ENCODE data around the gene SNRPD2. TPM values are rescaled to one million over a fixed set of nuclear protein-coding genes. Genes with fewer than 3 reads are reported as not detected.
A peak's percentile ranks its signal among the peaks of the same experiment; 100 is the strongest.

The SNRPD2 gene
- 100 to 1,000 TPM in 3 of 4 donors, 10 to 100 TPM in 1; 96.0 to 386 (median 310) TPM for total RNA-seq

DNA sequence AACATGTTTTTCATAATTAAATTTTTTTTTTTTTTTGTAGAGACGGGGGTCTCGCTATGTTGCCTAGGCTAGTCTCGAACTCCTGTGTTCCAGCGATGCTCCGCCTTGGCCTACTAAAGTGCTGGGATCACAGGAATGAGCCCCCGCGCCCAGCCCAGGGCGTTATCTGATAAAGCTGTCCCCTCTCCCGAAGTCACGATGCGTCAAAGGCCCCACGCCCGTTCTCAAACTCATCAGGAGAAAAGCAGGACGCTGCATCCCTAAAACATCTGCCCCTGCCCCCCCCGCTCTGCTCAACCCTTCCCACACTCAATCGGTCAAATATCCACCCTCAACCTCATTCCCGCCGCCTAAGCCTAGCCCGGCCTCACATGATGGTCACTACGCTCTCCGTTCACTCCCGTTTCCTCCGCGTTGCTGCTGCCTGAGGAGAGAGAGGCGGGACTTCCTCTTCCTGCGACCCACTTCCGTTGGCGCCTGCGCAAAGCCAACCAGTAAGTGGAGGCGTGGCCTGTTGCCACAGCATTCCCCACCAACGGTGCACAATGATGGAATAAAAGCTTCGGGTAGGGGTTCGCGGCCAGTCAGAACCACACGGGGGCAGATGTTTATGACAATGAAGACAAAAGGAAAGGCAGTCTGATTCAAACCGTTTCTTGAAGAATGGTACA is at the start of gene SNRPD2:
Gene SNRPD2 (minus strand): TSS at position 438 of the 671 bp plus-strand sequence. CDS start 65 bp downstream, at position 373.
- H3K4me1 ChIP-seq = no peaks in the 10 kb centered on the region
- H3K36me3 ChIP-seq = no peaks in the 10 kb centered on the region
- peak; percentile 93 for DNase-seq
- H3K4me3 ChIP-seq = peak within 1 kb of the TSS; percentile 77 to 82
- H3K9me3 ChIP-seq = no peaks in the 10 kb centered on the region
- no peaks in the 10 kb centered on the region for H3K27me3 ChIP-seq
- H3K27ac ChIP-seq = peak within 1 kb of the TSS; percentile 88 to 90
- TF ChIP-seq POLR2A (IDR thresholded peaks at IDR 0.05) = peak; percentile 41 to 80
- TF ChIP-seq, protein P1, sequence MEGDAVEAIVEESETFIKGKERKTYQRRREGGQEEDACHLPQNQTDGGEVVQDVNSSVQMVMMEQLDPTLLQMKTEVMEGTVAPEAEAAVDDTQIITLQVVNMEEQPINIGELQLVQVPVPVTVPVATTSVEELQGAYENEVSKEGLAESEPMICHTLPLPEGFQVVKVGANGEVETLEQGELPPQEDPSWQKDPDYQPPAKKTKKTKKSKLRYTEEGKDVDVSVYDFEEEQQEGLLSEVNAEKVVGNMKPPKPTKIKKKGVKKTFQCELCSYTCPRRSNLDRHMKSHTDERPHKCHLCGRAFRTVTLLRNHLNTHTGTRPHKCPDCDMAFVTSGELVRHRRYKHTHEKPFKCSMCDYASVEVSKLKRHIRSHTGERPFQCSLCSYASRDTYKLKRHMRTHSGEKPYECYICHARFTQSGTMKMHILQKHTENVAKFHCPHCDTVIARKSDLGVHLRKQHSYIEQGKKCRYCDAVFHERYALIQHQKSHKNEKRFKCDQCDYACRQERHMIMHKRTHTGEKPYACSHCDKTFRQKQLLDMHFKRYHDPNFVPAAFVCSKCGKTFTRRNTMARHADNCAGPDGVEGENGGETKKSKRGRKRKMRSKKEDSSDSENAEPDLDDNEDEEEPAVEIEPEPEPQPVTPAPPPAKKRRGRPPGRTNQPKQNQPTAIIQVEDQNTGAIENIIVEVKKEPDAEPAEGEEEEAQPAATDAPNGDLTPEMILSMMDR (IDR thresholded peaks at IDR 0.05) = peak in 1 of 4 experiments; percentile 13
- intact Hi-C loops (cut with DNase I; ENCODE audit: low total_unique reads) = no loop called here

DNA sequence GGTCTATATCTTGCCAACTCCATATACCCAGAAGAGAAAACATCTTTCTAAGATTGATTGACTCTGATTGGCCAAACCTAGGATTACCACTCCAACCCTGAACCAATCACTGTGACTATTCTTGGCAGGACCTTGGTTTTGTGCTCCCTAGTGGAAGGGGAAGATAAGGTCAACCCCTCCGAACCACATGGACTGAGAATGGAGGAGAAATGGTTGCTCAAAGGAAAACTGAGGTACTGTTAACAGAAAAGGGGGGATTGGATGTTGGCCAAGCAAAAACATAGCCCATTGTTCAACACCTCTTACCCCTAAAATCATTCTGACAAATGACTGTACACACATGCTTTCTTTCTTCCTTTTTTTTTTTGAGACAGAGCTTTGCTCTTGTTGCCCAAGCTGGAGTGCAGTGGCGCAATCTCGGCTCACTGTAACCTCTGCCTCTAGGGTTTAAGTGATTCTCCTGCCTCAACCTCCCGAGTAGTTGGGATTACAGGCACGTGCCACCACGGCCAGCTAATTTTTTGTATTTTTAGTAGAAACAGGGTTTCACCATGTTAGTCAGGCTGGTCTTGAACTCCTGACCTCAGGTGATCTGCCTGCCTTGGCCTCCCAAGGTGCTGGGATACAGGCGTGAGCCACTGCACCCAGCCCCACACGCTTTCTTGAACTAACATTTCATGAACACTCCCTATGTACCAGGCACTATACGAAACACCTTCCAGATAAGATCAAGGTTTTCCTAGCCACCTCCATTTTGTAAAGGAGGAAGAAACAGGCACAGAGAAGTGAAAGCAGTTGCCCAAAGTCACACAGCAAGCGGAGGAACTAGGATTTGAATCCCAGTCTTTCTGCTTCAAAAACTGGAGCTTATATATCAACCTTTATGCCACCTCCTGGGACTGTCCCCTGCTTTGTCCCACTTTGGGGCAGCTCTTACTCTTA is 48.0 kb upstream of the SNRPD2 start:
- no peak overlapping the region for H3K27ac ChIP-seq
- intact Hi-C loops (cut with DNase I; ENCODE audit: low total_unique reads) = no loop called here
- no peaks in the 10 kb centered on the region for H3K36me3 ChIP-seq
- no peak for DNase-seq
- no peaks in the 10 kb centered on the region for H3K9me3 ChIP-seq
- no peaks in the 10 kb centered on the region for H3K27me3 ChIP-seq
- TF ChIP-seq POLR2A (IDR thresholded peaks at IDR 0.05) = no peak
- TF ChIP-seq, protein P1 (IDR thresholded peaks at IDR 0.05) = no peak
- H3K4me1 ChIP-seq = no peaks in the 10 kb centered on the region
- no peak overlapping the region for H3K4me3 ChIP-seq

DNA sequence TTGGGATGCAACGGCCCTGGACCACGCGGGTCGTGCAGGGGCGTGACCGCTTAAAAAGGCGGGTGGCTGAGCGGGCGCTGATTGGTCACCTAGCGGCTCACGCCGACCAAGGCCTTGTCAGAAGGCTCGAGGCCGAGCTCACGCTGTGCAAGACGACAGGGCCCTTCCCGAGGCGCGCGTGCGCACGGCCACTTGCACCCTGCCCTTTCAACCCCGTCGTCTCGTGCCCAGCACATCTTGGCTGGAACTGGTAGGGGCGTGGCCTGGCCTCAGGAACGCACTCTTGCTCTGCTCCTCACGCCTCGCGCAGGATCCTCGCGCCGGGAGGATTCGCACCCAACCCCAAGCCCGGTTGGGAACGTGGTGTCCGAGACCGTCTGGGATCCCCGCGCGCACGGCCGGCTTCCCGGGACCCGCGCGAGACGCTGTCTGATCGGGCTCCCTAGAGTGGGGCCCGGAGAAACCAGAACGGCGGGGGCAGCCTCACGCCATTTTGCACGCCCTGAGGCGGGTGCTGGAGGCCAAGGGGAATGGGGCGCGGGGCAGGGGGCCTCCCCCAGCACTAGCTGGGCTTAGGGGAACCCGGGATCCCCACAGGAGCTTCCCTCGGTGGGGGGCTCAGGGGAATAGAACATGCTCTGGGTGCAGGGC is 41.5 kb upstream of the SNRPD2 start, which contains the start of gene MEIOSIN:
Gene MEIOSIN (plus strand): TSS at position 280 of the 651 bp plus-strand sequence. CDS start 1,938 bp downstream, outside the sequence.
- DNase-seq = no peak
- no peaks in the 10 kb centered on the region for H3K36me3 ChIP-seq
- H3K9me3 ChIP-seq = no peaks in the 10 kb centered on the region
- no peak within 1 kb of the TSS for H3K4me3 ChIP-seq
- H3K27me3 ChIP-seq = no peaks in the 10 kb centered on the region
- H3K4me1 ChIP-seq = peaks cover 0 to 4% of the 10 kb centered on the region in 2 donors
- intact Hi-C loops (cut with DNase I; ENCODE audit: low total_unique reads) = no loop called here
- TF ChIP-seq, protein P1 (IDR thresholded peaks at IDR 0.05) = no peak
- TF ChIP-seq POLR2A (IDR thresholded peaks at IDR 0.05) = no peak
- H3K27ac ChIP-seq = no peak within 1 kb of the TSS

DNA sequence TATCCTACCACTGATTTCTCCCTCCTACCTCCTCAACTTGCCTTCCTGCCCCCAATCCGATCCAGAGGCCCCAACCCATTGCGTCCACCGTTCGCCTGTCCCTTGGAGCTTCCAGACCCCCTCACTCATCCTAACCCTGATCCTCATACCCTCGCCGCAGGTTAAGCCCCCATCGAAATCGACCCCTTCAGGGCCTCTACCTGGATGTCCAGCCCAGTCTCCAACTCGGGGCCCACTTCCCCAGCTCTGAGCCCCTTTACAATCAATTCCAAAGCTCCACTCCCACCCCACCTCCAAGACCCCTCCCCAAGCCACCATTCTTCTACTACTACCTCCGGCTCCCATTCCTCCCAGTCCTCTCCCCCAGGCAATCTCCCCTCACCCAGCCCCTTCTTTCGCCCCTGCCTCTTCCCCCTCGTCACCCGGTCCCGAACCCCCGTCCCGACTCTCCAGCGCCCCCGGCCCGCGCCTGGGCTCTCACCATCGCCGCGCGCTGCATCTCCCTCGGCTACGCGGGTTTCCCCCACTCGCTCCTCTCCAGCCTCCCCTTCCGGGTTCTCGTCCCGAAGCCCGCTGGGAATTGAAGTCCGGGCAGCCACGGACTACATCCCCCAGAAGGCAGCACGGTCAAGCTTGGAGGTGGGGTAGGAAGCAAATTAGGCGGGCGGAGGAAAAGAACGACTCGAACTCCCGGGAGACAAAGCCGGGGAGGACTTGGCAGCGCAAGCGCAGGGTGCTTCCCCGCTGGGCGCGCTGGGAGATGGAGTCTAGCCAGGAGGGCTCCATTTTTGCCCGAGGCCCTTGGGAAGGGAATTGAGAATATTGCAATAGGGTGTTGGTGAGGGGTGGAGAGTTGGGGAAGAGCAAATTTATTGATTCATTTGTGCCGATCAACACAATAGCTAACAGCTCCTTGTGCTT is 38.9 kb upstream of the SNRPD2 start, which contains the start of gene FBXO46:
Gene FBXO46 (minus strand): TSS at position 529 of the 921 bp plus-strand sequence. CDS start 17,401 bp downstream, outside the sequence.
- intact Hi-C loops (cut with DNase I; ENCODE audit: low total_unique reads) = no loop called here
- Histone ChIP-seq H3K4me1 (peaks cover 0 to 4% of the 10 kb centered on the region in 2 donors), H3K9me3 (no peaks in the 10 kb centered on the region), H3K4me3 (peak within 1 kb of the TSS; percentile 89 to 94), H3K36me3 (no peaks in the 10 kb centered on the region), H3K27ac (peak within 1 kb of the TSS; percentile 72 to 73), H3K27me3 (no peaks in the 10 kb centered on the region)
- DNase-seq = peak; percentile 97
- TF ChIP-seq, protein P1 (IDR thresholded peaks at IDR 0.05) = peak in 1 of 4 experiments; percentile 37
- peak; percentile 76 to 77 for TF ChIP-seq POLR2A (IDR thresholded peaks at IDR 0.05)

Data from uterus (tissue), 4 donors.